Epithelial cell of esophagus (primary cell): ENCODE results near the gene TACC2.
A peak's percentile ranks its signal among the peaks of the same experiment; 100 is the strongest.

Experiments used
- DNase-seq: peaks from one replicate; pipeline ENCODE4 v3.0.0; 2010; ENCODE audit warnings: low read depth
- H3K4me3 ChIP-seq: 2 replicates; pipeline ENCODE4 v1.5.1; 2011; ENCODE audit warnings: mild to moderate bottlenecking, low read length, control low read depth
- TF ChIP-seq, protein P1 (sequence below): IDR thresholded peaks from 2 replicates; pipeline ENCODE4 v1.5.1; 2011; ENCODE audit warnings: low read depth, mild to moderate bottlenecking, low read length, control low read depth, inconsistent platforms; ENCODE audit not compliant: insufficient read depth; ENCODE audit errors: missing control alignments

The TACC2 gene

DNA sequence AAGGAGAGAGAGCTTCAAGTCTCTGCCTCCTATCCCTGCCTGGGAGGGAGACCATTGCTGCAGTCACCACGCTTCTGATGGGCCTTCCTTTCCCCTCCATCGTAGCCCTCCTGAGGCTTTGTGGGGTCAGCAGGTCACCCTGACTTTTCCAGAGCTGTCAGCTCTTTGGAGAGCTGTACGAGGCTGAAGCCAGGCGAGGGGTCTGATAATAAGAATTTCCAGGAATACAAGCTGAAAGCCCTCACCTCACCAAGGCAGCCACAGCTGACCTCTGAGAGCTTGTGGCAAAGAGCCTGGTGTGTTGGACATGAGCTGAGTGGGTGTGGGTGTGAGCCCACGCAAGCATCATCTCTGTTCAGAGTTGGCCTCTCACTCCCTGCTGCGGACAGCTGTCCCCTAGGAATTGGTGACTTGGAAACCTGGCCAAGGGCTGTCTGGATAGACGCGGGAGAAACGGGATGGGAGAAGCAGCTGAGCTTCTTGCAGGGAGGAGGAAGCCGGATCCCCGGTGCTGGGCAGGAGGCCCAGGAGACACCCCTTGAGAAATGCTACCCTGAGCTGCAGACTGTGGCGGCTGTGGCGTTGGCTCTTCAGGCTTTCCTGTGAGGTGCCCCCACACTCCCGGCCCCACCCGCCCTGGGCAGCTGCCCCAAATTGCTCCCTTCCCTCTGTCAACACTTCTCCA, 160.1 kb downstream of the TACC2 start:
- no peak for DNase-seq
- TF ChIP-seq, protein P1, sequence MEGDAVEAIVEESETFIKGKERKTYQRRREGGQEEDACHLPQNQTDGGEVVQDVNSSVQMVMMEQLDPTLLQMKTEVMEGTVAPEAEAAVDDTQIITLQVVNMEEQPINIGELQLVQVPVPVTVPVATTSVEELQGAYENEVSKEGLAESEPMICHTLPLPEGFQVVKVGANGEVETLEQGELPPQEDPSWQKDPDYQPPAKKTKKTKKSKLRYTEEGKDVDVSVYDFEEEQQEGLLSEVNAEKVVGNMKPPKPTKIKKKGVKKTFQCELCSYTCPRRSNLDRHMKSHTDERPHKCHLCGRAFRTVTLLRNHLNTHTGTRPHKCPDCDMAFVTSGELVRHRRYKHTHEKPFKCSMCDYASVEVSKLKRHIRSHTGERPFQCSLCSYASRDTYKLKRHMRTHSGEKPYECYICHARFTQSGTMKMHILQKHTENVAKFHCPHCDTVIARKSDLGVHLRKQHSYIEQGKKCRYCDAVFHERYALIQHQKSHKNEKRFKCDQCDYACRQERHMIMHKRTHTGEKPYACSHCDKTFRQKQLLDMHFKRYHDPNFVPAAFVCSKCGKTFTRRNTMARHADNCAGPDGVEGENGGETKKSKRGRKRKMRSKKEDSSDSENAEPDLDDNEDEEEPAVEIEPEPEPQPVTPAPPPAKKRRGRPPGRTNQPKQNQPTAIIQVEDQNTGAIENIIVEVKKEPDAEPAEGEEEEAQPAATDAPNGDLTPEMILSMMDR, result no peak
- no peak overlapping the region for H3K4me3 ChIP-seq

DNA sequence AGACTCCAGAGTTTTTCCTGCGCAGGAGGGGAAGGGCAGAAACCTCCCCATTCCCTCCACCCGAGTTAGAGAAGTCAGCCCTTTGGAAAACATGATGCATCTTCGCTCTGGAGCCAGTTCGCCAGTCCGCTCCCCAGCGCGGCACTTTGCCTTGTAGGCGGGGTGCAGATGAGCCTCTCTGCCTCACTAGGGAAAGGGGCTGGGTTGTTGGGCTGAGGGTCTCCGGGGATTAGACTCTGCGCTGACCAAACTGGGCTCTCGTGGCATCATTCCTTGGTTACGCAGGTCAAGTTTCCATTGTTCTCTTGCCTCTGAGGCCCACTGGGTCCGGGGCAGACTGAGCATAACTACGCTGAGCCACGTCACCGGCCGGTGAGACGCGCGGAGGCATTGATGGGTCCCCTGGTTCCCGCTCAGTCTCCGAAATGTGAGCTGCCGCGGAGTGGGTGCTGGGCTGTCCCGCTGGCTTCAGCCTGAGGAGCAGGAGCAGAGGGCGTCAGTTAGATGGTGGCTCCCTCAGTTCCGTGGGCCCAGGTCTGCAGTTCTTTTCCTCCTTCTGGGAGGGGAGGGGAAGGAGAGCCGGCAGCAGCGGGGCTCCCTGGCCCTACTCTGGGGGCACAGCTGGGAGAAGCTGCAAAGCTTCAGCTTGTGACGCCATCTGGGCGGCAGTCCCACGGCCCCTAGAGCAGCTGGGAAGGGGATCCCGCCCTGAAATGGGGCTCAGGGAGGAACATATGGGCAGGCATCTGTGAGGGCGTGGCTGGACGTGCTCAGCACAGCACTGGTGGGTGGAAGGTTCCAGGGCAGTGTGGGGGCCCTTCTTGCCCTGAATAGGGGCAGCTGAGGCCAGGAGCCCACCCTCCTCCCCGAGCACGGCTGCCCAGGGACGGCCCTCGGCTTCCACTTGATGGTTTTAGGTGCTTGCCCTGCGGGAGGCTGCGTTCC, 160.9 kb downstream of the TACC2 start:
- no peak overlapping the region for H3K4me3 ChIP-seq
- TF ChIP-seq, protein P1, result no peak
- DNase-seq, result no peak

DNA sequence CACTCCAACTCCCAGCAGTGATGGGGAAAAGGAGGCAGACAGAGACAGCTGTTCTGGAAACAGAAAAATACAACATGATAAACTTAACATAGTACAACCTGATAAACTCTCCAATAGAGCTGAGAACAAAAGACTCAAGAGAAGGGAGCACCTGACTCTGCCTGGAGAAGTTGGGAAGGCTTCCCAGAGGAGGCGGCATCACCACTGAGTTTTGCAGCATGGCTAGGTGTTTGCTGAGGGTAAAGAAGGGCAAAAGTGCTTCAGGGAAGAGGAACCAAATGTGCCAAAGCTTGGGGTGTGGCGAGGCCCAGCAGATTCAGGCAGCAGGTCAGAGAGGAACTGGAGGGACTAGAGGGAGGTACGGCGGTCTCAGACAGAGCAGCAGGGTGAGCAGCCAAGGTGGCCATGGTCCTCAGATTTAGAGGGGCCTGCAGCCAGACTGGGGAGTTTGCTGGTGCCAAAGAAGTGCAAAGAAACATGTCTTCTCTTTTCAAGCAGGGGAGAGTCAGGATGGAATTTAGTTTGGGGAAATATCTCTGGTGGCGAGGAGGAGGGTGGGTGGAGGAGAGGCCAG, 162.2 kb downstream of the TACC2 start:
- DNase-seq, result no peak
- no peak overlapping the region for H3K4me3 ChIP-seq
- TF ChIP-seq, protein P1, result no peak

DNA sequence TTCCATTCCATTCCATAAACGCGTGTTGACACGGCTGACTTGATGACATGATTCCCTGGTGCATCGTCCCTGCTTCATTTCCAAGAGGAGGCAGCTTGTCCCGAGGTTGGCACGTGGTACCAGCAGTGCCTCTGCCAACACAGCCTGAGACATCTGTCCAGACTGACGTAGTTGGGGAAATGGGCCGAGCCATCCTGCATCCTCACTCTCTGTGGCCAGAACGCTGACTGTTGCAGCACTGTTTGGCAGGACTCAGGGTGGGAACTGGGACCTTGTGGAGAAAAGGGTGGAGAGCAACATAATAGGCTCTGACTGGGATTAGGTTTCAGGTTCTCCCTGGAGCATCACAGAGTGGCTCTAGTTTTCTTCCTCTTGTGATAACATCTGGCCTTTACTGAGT, 163.6 kb downstream of the TACC2 start:
- TF ChIP-seq, protein P1, result no peak
- no peak for DNase-seq
- H3K4me3 ChIP-seq, result no peak overlapping the region

DNA sequence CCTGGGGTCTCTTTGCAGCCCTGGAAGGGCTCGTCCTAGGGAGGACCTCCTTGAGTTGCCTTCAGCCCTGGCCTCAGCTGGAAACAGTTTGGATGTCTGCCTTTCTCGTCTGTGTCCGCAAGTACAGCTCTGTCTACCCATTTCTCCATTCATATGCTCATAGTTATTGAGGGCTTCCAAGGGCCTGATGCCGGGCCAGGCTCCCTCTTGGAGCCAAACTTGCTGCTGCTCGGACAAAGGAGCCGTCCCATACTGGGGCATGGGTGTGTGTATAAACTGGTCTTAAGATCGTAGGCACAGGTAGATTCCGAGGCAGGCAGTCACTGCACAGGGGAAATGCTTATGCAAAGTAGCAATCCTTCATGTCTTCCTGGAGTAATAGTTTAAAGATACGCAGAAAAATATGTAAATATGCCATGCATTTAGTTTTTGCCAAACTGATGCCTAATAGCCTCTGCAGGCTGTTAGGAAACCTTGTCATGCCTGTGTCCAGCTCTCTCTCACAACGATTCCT, 165.1 kb downstream of the TACC2 start:
- TF ChIP-seq, protein P1, result no peak
- H3K4me3 ChIP-seq, result no peak overlapping the region
- no peak for DNase-seq

DNA sequence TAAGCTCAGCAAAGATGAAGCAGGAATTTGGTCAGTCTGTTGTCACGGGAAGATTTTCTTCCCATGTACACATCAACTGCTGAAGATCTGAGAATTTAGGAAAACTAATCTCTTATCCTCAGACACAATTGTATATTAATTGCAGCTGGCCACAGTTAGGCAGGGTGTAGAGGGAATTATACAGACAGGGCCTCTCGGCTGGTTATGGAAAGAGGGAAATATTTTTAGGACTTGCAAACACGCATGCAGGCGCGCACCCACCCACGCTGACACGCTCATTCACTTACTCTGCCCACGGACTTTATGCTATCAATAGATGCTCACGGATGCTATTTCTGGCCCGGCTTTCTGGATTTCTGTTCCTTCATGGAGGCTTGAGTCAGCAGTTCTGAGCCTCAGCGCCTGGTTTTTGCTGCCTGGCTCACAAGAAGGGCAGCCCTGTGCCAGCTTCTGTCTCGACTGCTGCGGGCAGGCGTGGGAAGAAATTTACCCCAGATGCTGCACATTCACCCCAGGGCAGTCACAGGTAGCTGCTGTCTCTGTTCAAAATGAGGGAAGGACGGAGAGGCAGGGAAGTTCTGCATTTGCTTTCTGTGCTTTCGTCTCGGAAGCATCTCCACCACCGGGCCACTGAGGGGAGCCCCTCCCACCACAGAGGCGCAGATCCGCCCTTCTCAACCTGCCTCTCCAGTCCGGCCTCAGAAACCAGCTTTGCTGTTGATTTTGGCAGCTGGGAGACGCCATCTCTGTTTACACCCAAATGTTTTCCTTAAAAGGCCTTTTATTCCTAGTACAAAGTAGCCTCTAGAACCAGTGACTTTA, 165.8 kb downstream of the TACC2 start:
- no peak overlapping the region for H3K4me3 ChIP-seq
- peak; percentile 40 for DNase-seq
- TF ChIP-seq, protein P1, result peak; percentile 9
